Bone marrow (tissue), 2 donors: ENCODE data around the gene HRNR.
"Not testable (repeated sequence)": the region's sequence is repeated elsewhere in the genome, so short reads cannot be mapped to it uniquely, and the experiment has no call there.

Experiments used
- DNase-seq, 2 donors: peaks; one replicate each; lab custom pipeline; 2025; lab: John Stamatoyannopoulos, UW

HRNR gene

GRCh38 chr1:152224093-152224492 is at the start of gene HRNR:
TSS of gene HRNR (minus strand) at chr1:152224193. CDS start at chr1:152223253, 940 bp downstream.
- DNase-seq, result no peak

- not testable (repeated sequence) for DNase-seq
Measured at GRCh38 chr1:152256394-152256793, 32.4 kb upstream of the HRNR start.

GRCh38 chr1:152252157-152252556 is 28.2 kb upstream of the HRNR start:
- no peak for DNase-seq

GRCh38 chr1:152251391-152251790 is 27.4 kb upstream of the HRNR start:
- DNase-seq, result no peak

- DNase-seq, result no peak
Measured at GRCh38 chr1:152247316-152247715, 23.3 kb upstream of the HRNR start.

- no peak for DNase-seq
Measured at GRCh38 chr1:152244576-152245273, 20.7 kb upstream of the HRNR start.

GRCh38 chr1:152237093-152237492 is 13.1 kb upstream of the HRNR start:
- DNase-seq, result no peak

GRCh38 chr1:152228831-152229230 is 4.8 kb upstream of the HRNR start:
- no peak for DNase-seq

- no peak for DNase-seq
Measured at GRCh38 chr1:152227310-152227928, 3.4 kb upstream of the HRNR start.

GRCh38 chr1:152225678-152226077 is 1.7 kb upstream of the HRNR start:
- DNase-seq, result no peak

GRCh38 chr1:152220166-152221163 is 3.5 kb downstream of the HRNR start:
- DNase-seq, result no peak

- not testable (repeated sequence) for DNase-seq
Measured at GRCh38 chr1:152219438-152219837, 4.6 kb downstream of the HRNR start.

- DNase-seq, result no peak
Measured at GRCh38 chr1:152218762-152219436, 5.1 kb downstream of the HRNR start.

- DNase-seq, result not testable (repeated sequence)
Measured at GRCh38 chr1:152215604-152216003, 8.4 kb downstream of the HRNR start.

GRCh38 chr1:152214911-152215310 is 9.1 kb downstream of the HRNR start:
- not testable (repeated sequence) for DNase-seq

- DNase-seq, result no peak
Measured at GRCh38 chr1:152198982-152199381, 25.0 kb downstream of the HRNR start.

GRCh38 chr1:152197361-152197941 is 26.5 kb downstream of the HRNR start:
- no peak for DNase-seq

- no peak for DNase-seq
Measured at GRCh38 chr1:152191711-152192110, 32.3 kb downstream of the HRNR start.

GRCh38 chr1:152191260-152191659 is 32.7 kb downstream of the HRNR start:
- no peak for DNase-seq

GRCh38 chr1:152190589-152190988 is 33.4 kb downstream of the HRNR start:
- no peak for DNase-seq

- peak in 1 of 2 donors; percentile 61 for DNase-seq
Measured at GRCh38 chr1:152189657-152190442, 34.1 kb downstream of the HRNR start.
